ENCODE measurements around the gene SEL1L3.

The SEL1L3 gene

DNA sequence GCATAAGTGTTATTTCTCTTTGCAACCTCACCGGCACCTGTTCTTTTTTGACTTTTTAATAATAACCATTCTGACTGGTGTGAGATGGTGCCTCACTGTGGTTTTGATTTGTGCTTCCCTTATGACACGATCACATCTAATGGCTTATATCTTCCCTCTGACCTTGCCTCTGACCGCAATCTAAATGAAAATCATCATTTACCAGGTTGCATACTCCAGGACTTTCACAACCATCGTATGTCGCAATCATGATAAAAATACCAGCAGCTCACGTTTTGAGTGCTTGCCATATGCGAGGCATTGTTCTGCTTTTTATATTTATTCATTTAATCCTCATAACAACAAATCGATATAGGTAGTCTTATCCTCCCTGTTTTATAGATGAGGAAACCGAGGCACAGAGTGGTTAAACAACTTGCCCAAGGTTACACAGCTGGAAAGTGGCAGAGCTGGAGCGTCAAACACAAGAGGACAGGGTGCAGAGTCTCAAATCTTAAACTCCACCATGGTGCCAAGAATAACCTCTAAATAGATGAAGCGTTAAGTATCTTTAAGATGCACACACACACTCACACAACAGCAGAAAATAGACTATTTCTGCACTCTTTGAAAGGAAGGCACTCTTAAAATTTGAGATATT lies 102.2 kb downstream of the SEL1L3 start:
- H3K4me3 ChIP-seq (replicated peaks; ENCODE audit: low read depth, low read length) = no peak overlapping the region
- TF ChIP-seq, protein P1, sequence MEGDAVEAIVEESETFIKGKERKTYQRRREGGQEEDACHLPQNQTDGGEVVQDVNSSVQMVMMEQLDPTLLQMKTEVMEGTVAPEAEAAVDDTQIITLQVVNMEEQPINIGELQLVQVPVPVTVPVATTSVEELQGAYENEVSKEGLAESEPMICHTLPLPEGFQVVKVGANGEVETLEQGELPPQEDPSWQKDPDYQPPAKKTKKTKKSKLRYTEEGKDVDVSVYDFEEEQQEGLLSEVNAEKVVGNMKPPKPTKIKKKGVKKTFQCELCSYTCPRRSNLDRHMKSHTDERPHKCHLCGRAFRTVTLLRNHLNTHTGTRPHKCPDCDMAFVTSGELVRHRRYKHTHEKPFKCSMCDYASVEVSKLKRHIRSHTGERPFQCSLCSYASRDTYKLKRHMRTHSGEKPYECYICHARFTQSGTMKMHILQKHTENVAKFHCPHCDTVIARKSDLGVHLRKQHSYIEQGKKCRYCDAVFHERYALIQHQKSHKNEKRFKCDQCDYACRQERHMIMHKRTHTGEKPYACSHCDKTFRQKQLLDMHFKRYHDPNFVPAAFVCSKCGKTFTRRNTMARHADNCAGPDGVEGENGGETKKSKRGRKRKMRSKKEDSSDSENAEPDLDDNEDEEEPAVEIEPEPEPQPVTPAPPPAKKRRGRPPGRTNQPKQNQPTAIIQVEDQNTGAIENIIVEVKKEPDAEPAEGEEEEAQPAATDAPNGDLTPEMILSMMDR (IDR thresholded peaks at IDR 0.05; ENCODE audit: low read depth, low read length, missing control alignments) = no peak
- DNase-seq (ENCODE audit: extremely low read depth, low read depth) = no peak

DNA sequence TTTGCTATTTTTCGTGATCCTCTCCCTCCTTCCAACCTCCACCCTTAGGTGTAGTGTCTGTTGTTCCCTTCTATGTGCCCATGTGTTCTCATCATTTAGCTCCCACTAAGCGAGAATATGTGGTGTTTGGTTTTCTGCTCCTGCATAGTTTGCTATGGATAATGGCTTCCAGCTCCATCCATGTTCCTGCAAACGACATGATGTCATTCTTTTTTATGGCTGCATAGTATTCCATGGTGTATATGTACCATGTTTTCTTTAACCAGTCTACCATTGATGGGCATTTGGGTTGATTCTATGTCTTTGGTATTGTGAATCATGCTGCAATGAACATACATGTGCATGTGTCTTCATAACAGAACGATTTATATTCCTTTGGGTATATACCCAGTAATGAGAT lies 102.7 kb downstream of the SEL1L3 start:
- DNase-seq (ENCODE audit: extremely low read depth, low read depth) = no peak
- TF ChIP-seq, protein P1 (IDR thresholded peaks at IDR 0.05; ENCODE audit: low read depth, low read length, missing control alignments) = no peak
- H3K4me3 ChIP-seq (replicated peaks; ENCODE audit: low read depth, low read length) = no peak overlapping the region

DNA sequence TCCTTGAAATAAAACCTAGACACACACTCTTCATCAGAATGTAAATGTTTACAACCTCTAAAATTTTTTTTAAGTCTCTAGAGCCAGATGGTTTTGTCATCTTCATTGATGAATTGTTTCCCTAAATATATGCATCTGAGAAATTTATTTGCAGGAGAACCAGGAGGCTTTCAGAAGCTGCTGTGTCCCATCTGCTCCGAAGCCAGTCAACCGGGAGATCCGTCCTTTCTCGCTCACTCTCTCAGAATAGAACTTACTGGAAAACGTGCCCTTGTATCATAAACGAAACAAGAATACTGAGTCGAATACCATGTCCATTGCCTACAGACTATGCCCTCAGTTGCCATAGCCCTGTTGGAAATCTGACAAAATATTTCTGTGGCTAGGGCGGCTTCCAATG lies 103.7 kb downstream of the SEL1L3 start:
- H3K4me3 ChIP-seq (replicated peaks; ENCODE audit: low read depth, low read length) = no peak overlapping the region
- TF ChIP-seq, protein P1 (IDR thresholded peaks at IDR 0.05; ENCODE audit: low read depth, low read length, missing control alignments) = no peak
- DNase-seq (ENCODE audit: extremely low read depth, low read depth) = no peak

DNA sequence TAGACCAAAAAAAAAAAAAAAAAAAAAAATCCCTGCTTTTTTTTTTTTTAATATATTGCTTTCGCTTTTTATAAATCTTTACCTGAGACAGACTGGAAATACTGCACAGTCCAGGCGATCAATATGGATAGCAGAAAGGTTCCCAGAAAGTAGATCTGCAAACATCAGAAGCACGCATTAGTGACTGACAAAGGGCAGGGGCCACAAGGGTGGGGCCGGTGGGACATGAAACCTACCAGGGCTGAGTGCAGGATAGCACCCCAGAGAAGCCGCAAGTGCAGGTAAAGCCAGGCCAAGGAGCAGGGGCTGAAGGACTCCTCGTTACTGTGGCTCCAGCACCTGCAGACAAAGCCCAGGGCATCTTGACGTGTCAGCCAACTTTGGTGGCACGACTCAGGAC lies 105.3 kb downstream of the SEL1L3 start:
- TF ChIP-seq, protein P1 (IDR thresholded peaks at IDR 0.05; ENCODE audit: low read depth, low read length, missing control alignments) = no peak
- DNase-seq (ENCODE audit: extremely low read depth, low read depth) = no peak
- H3K4me3 ChIP-seq (replicated peaks; ENCODE audit: low read depth, low read length) = no peak overlapping the region

DNA sequence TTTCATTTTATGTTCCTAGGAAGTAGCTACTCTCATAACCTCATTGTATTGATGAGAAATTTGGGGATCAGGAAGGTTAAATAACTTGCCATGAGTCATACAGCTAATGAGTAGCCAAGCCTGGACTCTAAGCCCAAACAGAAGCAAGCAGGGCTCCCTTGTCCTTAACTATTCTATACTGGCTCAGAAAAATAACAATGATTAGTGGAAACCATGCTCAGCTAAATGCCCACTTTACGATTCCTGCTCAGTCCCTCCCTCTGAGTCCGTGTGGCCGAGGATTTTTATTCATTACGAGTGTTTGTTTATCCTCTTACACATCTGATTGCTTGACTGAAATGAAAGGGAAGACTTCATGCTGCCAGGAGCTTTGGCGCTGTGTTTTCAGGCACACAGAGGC lies 106.3 kb downstream of the SEL1L3 start:
- no peak overlapping the region for H3K4me3 ChIP-seq (replicated peaks; ENCODE audit: low read depth, low read length)
- no peak for DNase-seq (ENCODE audit: extremely low read depth, low read depth)
- TF ChIP-seq, protein P1 (IDR thresholded peaks at IDR 0.05; ENCODE audit: low read depth, low read length, missing control alignments) = no peak

DNA sequence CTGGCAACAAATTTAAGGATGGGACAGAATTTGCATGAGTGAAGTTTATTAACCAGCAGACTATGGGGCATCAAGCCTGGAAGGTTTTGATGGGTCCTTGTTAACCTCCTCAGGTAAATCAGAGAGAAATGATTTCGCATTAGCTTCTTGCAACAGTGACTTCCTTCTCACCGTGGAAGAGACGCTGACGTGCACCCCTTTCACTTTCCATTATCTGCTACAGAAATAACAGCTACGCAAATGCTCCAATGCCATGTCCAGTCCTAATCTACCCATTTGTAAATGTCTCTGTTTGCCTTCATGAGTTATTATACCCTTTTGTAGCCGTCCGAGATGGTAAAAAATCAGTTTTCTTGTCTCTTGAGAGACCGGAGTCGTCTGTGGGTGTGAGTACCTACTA lies 106.9 kb downstream of the SEL1L3 start:
- TF ChIP-seq, protein P1 (IDR thresholded peaks at IDR 0.05; ENCODE audit: low read depth, low read length, missing control alignments) = no peak
- no peak overlapping the region for H3K4me3 ChIP-seq (replicated peaks; ENCODE audit: low read depth, low read length)
- no peak for DNase-seq (ENCODE audit: extremely low read depth, low read depth)

DNA sequence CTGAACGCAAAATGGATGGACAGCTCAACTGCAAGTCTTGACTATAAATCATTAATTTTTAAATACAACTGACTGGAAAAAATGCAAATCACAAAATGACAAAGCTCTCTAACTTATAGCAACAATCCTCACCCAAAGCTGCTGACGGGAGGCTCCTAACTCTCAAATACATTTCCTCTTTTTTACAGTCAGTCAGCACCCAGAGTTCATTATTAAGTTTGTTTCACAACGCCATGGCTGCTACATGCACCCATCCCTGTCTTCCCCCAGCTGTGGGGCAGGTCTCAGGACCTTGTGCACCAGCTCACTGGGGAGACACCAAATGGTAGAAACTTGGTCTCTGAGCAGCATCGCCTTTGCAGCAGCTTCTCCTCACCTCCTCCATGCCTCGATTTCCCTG lies 109.5 kb downstream of the SEL1L3 start:
- DNase-seq (ENCODE audit: extremely low read depth, low read depth) = no peak
- TF ChIP-seq, protein P1 (IDR thresholded peaks at IDR 0.05; ENCODE audit: low read depth, low read length, missing control alignments) = no peak
- no peak overlapping the region for H3K4me3 ChIP-seq (replicated peaks; ENCODE audit: low read depth, low read length)
